ENCODE results near the gene WDR62. TPM values are rescaled to one million over a fixed set of nuclear protein-coding genes. Genes with fewer than 3 reads are reported as not detected.
A peak's percentile ranks its signal among the peaks of the same experiment; 100 is the strongest.
"Not testable (repeated sequence)": the region's sequence is repeated elsewhere in the genome, so short reads cannot be mapped to it uniquely, and the experiment has no call there.

Gene WDR62
- total RNA-seq, 1 experiment from 2014 or later, result 32.9 TPM

GRCh38 chr19:36067681-36068080, 13.0 kb downstream of the WDR62 start:
- Mint-ChIP-seq H3K4me1 (ENCODE audit: low read depth, unreplicated experiment) (no peaks in the 10 kb centered on the region), H3K27me3 (ENCODE audit: insufficient read depth, unreplicated experiment) (no peaks in the 10 kb centered on the region), H3K36me3 (ENCODE audit: insufficient read depth, unreplicated experiment) (peaks cover 83% of the 10 kb centered on the region), H3K9me3 (ENCODE audit: unreplicated experiment) (no peaks in the 10 kb centered on the region), H3K4me3 (ENCODE audit: unreplicated experiment) (no peak overlapping the region), H3K27ac (ENCODE audit: unreplicated experiment) (no peak overlapping the region)
- Histone ChIP-seq H3K4me3 (ENCODE audit: low read depth, low read length) (no peak overlapping the region), H3K36me3 (ENCODE audit: control insufficient read depth, insufficient read depth, low read length) (peaks cover 2% of the 10 kb centered on the region; the same call in 1 of the 2 replicates), H3K4me1 (no peaks in the 10 kb centered on the region), H3K27me3 (replicated peaks; ENCODE audit: control insufficient read depth, insufficient read depth, low read length) (no peaks in the 10 kb centered on the region), H3K9me3 (no peaks in the 10 kb centered on the region)
- intact Hi-C loops (cut with micrococcal nuclease; ENCODE audit: unreplicated experiment), result no loop called here
- POLR2A ChIA-PET, result no interaction called here
- TF ChIP-seq CTCF (IDR thresholded peaks at IDR 0.05; ENCODE audit: insufficient read depth in 1 of 2, low read depth in 1 of 2, low read length in 1 of 2, severe bottlenecking in 1 of 2, unreplicated experiment in 1 of 2), result no peak
- DNase-seq, result no peak
- BruUV-seq (replicated peaks), result no TSS peak
- CTCF ChIA-PET, result no interaction called here

- peaks cover 78% of the 10 kb centered on the region for H3K36me3 Mint-ChIP-seq (ENCODE audit: insufficient read depth, unreplicated experiment)
- H3K4me1 Mint-ChIP-seq (ENCODE audit: low read depth, unreplicated experiment); H3K9me3 Mint-ChIP-seq (ENCODE audit: unreplicated experiment); H3K36me3 ChIP-seq (ENCODE audit: control insufficient read depth, insufficient read depth, low read length); H3K4me3 Mint-ChIP-seq (ENCODE audit: unreplicated experiment); intact Hi-C loops (cut with micrococcal nuclease; ENCODE audit: unreplicated experiment); H3K27me3 ChIP-seq (replicated peaks; ENCODE audit: control insufficient read depth, insufficient read depth, low read length); POLR2A ChIA-PET; H3K4me3 ChIP-seq (ENCODE audit: low read depth, low read length); DNase-seq; CTCF ChIA-PET; H3K27ac Mint-ChIP-seq (ENCODE audit: unreplicated experiment); H3K9me3 ChIP-seq; H3K4me1 ChIP-seq; H3K27me3 Mint-ChIP-seq (ENCODE audit: insufficient read depth, unreplicated experiment); BruUV-seq (replicated peaks): not testable (repeated sequence)
Observed at GRCh38 chr19:36068810-36069499, 14.3 kb downstream of the WDR62 start.

GRCh38 chr19:36072081-36072480, 17.4 kb downstream of the WDR62 start:
- CTCF ChIA-PET, result no interaction called here
- peak overlapping the region; percentile 43 for H3K27ac Mint-ChIP-seq (ENCODE audit: unreplicated experiment)

More at GRCh38 chr19:36072081-36072480, 17.4 kb downstream of the WDR62 start:
- no TSS peak for BruUV-seq (replicated peaks)
- DNase-seq, result no peak
- H3K36me3 ChIP-seq (ENCODE audit: control insufficient read depth, insufficient read depth, low read length), result no peaks in the 10 kb centered on the region
- no peaks in the 10 kb centered on the region for H3K4me1 ChIP-seq
- POLR2A ChIA-PET, result no interaction called here
- H3K4me3 ChIP-seq (ENCODE audit: low read depth, low read length), result no peak overlapping the region
- Mint-ChIP-seq H3K4me3 (ENCODE audit: unreplicated experiment) (no peak overlapping the region), H3K36me3 (ENCODE audit: insufficient read depth, unreplicated experiment) (peaks cover 64% of the 10 kb centered on the region), H3K27me3 (ENCODE audit: insufficient read depth, unreplicated experiment) (no peaks in the 10 kb centered on the region), H3K9me3 (ENCODE audit: unreplicated experiment) (no peaks in the 10 kb centered on the region), H3K4me1 (ENCODE audit: low read depth, unreplicated experiment) (no peaks in the 10 kb centered on the region)
- intact Hi-C loops (cut with micrococcal nuclease; ENCODE audit: unreplicated experiment), result no loop called here
- H3K27me3 ChIP-seq (replicated peaks; ENCODE audit: control insufficient read depth, insufficient read depth, low read length), result no peaks in the 10 kb centered on the region
- no peaks in the 10 kb centered on the region for H3K9me3 ChIP-seq
- TF ChIP-seq CTCF (IDR thresholded peaks at IDR 0.05; ENCODE audit: insufficient read depth in 1 of 2, low read depth in 1 of 2, low read length in 1 of 2, severe bottlenecking in 1 of 2, unreplicated experiment in 1 of 2), result no peak

All from Caco-2 (cell line).